H9 (cell line): Measurements from ENCODE around the gene GRIA4. TPM values are rescaled to one million over a fixed set of nuclear protein-coding genes. Genes with fewer than 3 reads are reported as not detected.

Experiments used
- DNase-seq: peaks from one replicate; pipeline ENCODE4 v3.0.0-alpha.2; 2017
- H2AFZ ChIP-seq: one replicate; pipeline ENCODE4 v1.6.1; 2013; ENCODE audit warnings: mild to moderate bottlenecking, low read length, control low read depth, moderate library complexity
- H2AK5ac ChIP-seq: 2 replicates; pipeline ENCODE4 v1.6.1; 2013; ENCODE audit warnings: low read length, control low read depth, mixed read lengths; ENCODE audit not compliant: insufficient read length
- H2BK120ac ChIP-seq: one replicate; pipeline ENCODE4 v1.6.1; 2013; ENCODE audit warnings: low read depth, mild to moderate bottlenecking, low read length, control low read depth, inconsistent platforms; ENCODE audit not compliant: poor library complexity, severe bottlenecking
- H2BK12ac ChIP-seq: 2 replicates; pipeline ENCODE4 v1.6.1; 2013; ENCODE audit warnings: low read length, control low read depth, mixed read lengths, low read depth; ENCODE audit not compliant: insufficient read length
- H2BK15ac ChIP-seq: 2 replicates; pipeline ENCODE4 v1.6.1; 2013; ENCODE audit warnings: low read depth, low read length, control low read depth
- H2BK20ac ChIP-seq: one replicate; pipeline ENCODE4 v1.6.1; 2013; ENCODE audit warnings: low read depth, mild to moderate bottlenecking, low read length, control low read depth, inconsistent platforms; ENCODE audit not compliant: poor library complexity, severe bottlenecking
- H2BK5ac ChIP-seq: 2 replicates; pipeline ENCODE4 v1.6.1; 2013; ENCODE audit warnings: low read length, control low read depth, mixed read lengths; ENCODE audit not compliant: insufficient read length
- H3K14ac ChIP-seq: 2 replicates; pipeline ENCODE4 v1.6.1; 2013; ENCODE audit warnings: low read length, control low read depth; ENCODE audit not compliant: insufficient read depth
- H3K18ac ChIP-seq: 2 replicates; pipeline ENCODE4 v1.6.1; 2013; ENCODE audit warnings: low read depth, mild to moderate bottlenecking, mixed read lengths, low read length, control low read depth; ENCODE audit not compliant: insufficient read length
- H3K23ac ChIP-seq: 2 replicates; pipeline ENCODE4 v1.6.1; 2013; ENCODE audit warnings: low read length, control low read depth, mixed read lengths, low read depth; ENCODE audit not compliant: insufficient read length
- H3K23me2 ChIP-seq: 2 replicates; pipeline ENCODE4 v1.6.1; 2013; ENCODE audit warnings: low read depth, mild to moderate bottlenecking, mixed read lengths, low read length, control low read depth; ENCODE audit not compliant: insufficient read length, poor library complexity, severe bottlenecking
- H3K27ac ChIP-seq: 2 replicates; pipeline ENCODE4 v1.5.1; 2013; ENCODE audit warnings: low read length, control low read depth, mixed read lengths, low read depth; ENCODE audit not compliant: insufficient read length
- H3K27me3 ChIP-seq: 2 replicates; pipeline ENCODE4 v1.6.1; 2013; ENCODE audit warnings: low read length, control low read depth, inconsistent platforms; ENCODE audit not compliant: insufficient read depth
- H3K4ac ChIP-seq: 2 replicates; pipeline ENCODE4 v1.6.1; 2013; ENCODE audit warnings: low read depth, mild to moderate bottlenecking, control low read depth, inconsistent platforms, low read length, moderate library complexity
- H3K4me1 ChIP-seq: 2 replicates; pipeline ENCODE4 v1.6.1; 2013; ENCODE audit warnings: low read length, control low read depth, inconsistent platforms; ENCODE audit not compliant: insufficient read depth
- H3K4me2 ChIP-seq: 2 replicates; pipeline ENCODE4 v1.6.1; 2013; ENCODE audit warnings: low read length, control low read depth, mixed read lengths; ENCODE audit not compliant: insufficient read length, insufficient read depth
- H3K56ac ChIP-seq: 2 replicates; pipeline ENCODE4 v1.6.1; 2013; ENCODE audit warnings: low read depth, mild to moderate bottlenecking, mixed read lengths, low read length, control low read depth; ENCODE audit not compliant: insufficient read length
- H3K79me1 ChIP-seq: 2 replicates; pipeline ENCODE4 v1.6.1; 2013; ENCODE audit warnings: low read depth, mild to moderate bottlenecking, moderate library complexity, low read length, control low read depth, inconsistent platforms; ENCODE audit not compliant: insufficient read depth, poor library complexity, severe bottlenecking
- H3K79me2 ChIP-seq: 2 replicates; pipeline ENCODE4 v1.6.1; 2013; ENCODE audit warnings: low read length, control low read depth, inconsistent platforms; ENCODE audit not compliant: insufficient read depth
- H3K9ac ChIP-seq: 2 replicates; pipeline ENCODE4 v1.6.1; 2013; ENCODE audit warnings: low read length, control low read depth, mixed read lengths; ENCODE audit not compliant: insufficient read length; ENCODE audit errors: extremely low read depth
- H3K9me3 ChIP-seq: one replicate; pipeline ENCODE4 v1.6.1; 2013; ENCODE audit warnings: low read depth, low read length, inconsistent platforms; ENCODE audit not compliant: control insufficient read depth
- H3T11ph ChIP-seq: one replicate; pipeline ENCODE4 v1.6.1; 2013; ENCODE audit warnings: mild to moderate bottlenecking, low read length, control low read depth, inconsistent platforms
- H4K20me1 ChIP-seq: one replicate; pipeline ENCODE4 v1.6.1; 2013; ENCODE audit not compliant: control insufficient read depth, insufficient read length, insufficient read depth
- H4K5ac ChIP-seq: 2 replicates; pipeline ENCODE4 v1.6.1; 2013; ENCODE audit warnings: low read depth, mild to moderate bottlenecking, mixed read lengths, low read length, control low read depth; ENCODE audit not compliant: insufficient read length
- H4K8ac ChIP-seq: replicated peaks from 2 replicates; pipeline ENCODE4 v1.6.1; 2013; ENCODE audit warnings: low read length, control low read depth, mixed read lengths, low read depth; ENCODE audit not compliant: insufficient read length
- H4K91ac ChIP-seq: 2 replicates; pipeline ENCODE4 v1.6.1; 2013; ENCODE audit warnings: low read depth, mild to moderate bottlenecking, moderate library complexity, mixed read lengths, low read length, control low read depth; ENCODE audit not compliant: insufficient read length
- H3K27ac Mint-ChIP-seq, 3 experiments: 2 replicates in 2 of 3; 3 replicates in 1 of 3; pipeline ENCODE4 v1.8.0; 2020 to 2021; ENCODE audit warnings: mixed read lengths in 3 of 3, mild to moderate bottlenecking in 1 of 3, moderate library complexity in 1 of 3
- H3K27me3 Mint-ChIP-seq: 2 replicates; pipeline ENCODE4 v1.8.0; 2021; ENCODE audit warnings: low read depth, mild to moderate bottlenecking, moderate library complexity, mixed read lengths
- H3K36me3 Mint-ChIP-seq, 3 experiments: 2 replicates in 2 of 3; 3 replicates in 1 of 3; pipeline ENCODE4 v1.8.0; 2020 to 2021; ENCODE audit warnings: low read depth in 3 of 3, mixed read lengths in 3 of 3; ENCODE audit not compliant: insufficient read depth in 1 of 3
- H3K4me1 Mint-ChIP-seq, 2 experiments: 2 replicates each; pipeline ENCODE4 v1.8.0; 2020; ENCODE audit warnings: mixed read lengths in 2 of 2
- H3K4me3 Mint-ChIP-seq, 2 experiments: 2 replicates in 1 of 2; 3 replicates in 1 of 2; pipeline ENCODE4 v1.8.0; 2020 to 2021; ENCODE audit warnings: mild to moderate bottlenecking in 2 of 2, mixed read lengths in 2 of 2, moderate library complexity in 1 of 2
- H3K9me3 Mint-ChIP-seq, 2 experiments: 2 replicates in 1 of 2; 3 replicates in 1 of 2; pipeline ENCODE4 v1.8.0; 2020; ENCODE audit warnings: mild to moderate bottlenecking in 2 of 2, mixed read lengths in 2 of 2, moderate library complexity in 1 of 2
- WGBS: extraction: QIAGEN DNeasy Blood & Tissue Kit; methylation state at CpG from one replicate; pipeline ENCODE4 v1.1.7; 2013; ENCODE audit warnings: missing lambda C conversion rate, low lambda C conversion rate, mixed read lengths; ENCODE audit not compliant: insufficient read length; ENCODE audit errors: extremely low coverage; 5-methylcytosine and 5-hydroxymethylcytosine counted together
- total RNA-seq: library from RNA; stranded (reverse); gene quantifications from 2 replicates; pipeline ENCODE4 v1.2.1, GENCODE V29; 2021
- TF ChIP-seq, protein P1 (sequence below): fragments of 200-600 bp; sonication (generic); conservative IDR thresholded peaks from 3 replicates; pipeline ENCODE4 v1.8.0; 2021; ENCODE audit warnings: antibody characterized with exemption, mild to moderate bottlenecking

Gene GRIA4
- total RNA-seq, 1 experiment from 2014 or later: 0.83 TPM

GRCh38 chr11:105574974-105575373 is 34.9 kb upstream of the GRIA4 start:
- H4K91ac ChIP-seq: no peak overlapping the region
- no peaks in the 10 kb centered on the region for H3K4me1 Mint-ChIP-seq
- no peaks in the 10 kb centered on the region for H3K36me3 Mint-ChIP-seq
- no peaks in the 10 kb centered on the region for H3K27me3 ChIP-seq
- no peak overlapping the region for H3K27ac Mint-ChIP-seq
- H3K4me1 ChIP-seq: no peaks in the 10 kb centered on the region
- no peak overlapping the region for H2AK5ac ChIP-seq
- no peaks in the 10 kb centered on the region for H3K23me2 ChIP-seq
- H3K9me3 Mint-ChIP-seq: no peaks in the 10 kb centered on the region
- no CpG with 5 or more reads among the region's 3 CpGs for WGBS
- no peaks in the 10 kb centered on the region for H3K79me2 ChIP-seq
- no peak overlapping the region for H4K5ac ChIP-seq
- no peak overlapping the region for H3K18ac ChIP-seq
- H3K9ac ChIP-seq: no peak overlapping the region
- H3K23ac ChIP-seq: no peak overlapping the region
- H3K4me2 ChIP-seq: no peak overlapping the region
- no peak overlapping the region for H3K14ac ChIP-seq
- H3K9me3 ChIP-seq: no peaks in the 10 kb centered on the region
- no peak overlapping the region for H2AFZ ChIP-seq
- H2BK5ac ChIP-seq: no peak overlapping the region
- TF ChIP-seq, protein P1, sequence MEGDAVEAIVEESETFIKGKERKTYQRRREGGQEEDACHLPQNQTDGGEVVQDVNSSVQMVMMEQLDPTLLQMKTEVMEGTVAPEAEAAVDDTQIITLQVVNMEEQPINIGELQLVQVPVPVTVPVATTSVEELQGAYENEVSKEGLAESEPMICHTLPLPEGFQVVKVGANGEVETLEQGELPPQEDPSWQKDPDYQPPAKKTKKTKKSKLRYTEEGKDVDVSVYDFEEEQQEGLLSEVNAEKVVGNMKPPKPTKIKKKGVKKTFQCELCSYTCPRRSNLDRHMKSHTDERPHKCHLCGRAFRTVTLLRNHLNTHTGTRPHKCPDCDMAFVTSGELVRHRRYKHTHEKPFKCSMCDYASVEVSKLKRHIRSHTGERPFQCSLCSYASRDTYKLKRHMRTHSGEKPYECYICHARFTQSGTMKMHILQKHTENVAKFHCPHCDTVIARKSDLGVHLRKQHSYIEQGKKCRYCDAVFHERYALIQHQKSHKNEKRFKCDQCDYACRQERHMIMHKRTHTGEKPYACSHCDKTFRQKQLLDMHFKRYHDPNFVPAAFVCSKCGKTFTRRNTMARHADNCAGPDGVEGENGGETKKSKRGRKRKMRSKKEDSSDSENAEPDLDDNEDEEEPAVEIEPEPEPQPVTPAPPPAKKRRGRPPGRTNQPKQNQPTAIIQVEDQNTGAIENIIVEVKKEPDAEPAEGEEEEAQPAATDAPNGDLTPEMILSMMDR: no peak
- H3K4me3 Mint-ChIP-seq: no peak overlapping the region
- no peak overlapping the region for H2BK15ac ChIP-seq
- no peak overlapping the region for H3K56ac ChIP-seq
- H4K8ac ChIP-seq: no peak overlapping the region
- H3K27me3 Mint-ChIP-seq: no peaks in the 10 kb centered on the region
- H2BK120ac ChIP-seq: no peak overlapping the region
- no peak for DNase-seq
- H4K20me1 ChIP-seq: no peaks in the 10 kb centered on the region
- H3K4ac ChIP-seq: no peak overlapping the region
- no peak overlapping the region for H3K27ac ChIP-seq
- H3K79me1 ChIP-seq: no peaks in the 10 kb centered on the region
- H2BK20ac ChIP-seq: no peak overlapping the region
- H3T11ph ChIP-seq: no peak overlapping the region
- H2BK12ac ChIP-seq: no peak overlapping the region
